ENCODE measurements around the gene SIRPB2. TPM values are rescaled to one million over a fixed set of nuclear protein-coding genes. Genes with fewer than 3 reads are reported as not detected.
A peak's percentile ranks its signal among the peaks of the same experiment; 100 is the strongest.

Gene SIRPB2
- total RNA-seq, 1 donor from 2014 or later, result not detected

DNA sequence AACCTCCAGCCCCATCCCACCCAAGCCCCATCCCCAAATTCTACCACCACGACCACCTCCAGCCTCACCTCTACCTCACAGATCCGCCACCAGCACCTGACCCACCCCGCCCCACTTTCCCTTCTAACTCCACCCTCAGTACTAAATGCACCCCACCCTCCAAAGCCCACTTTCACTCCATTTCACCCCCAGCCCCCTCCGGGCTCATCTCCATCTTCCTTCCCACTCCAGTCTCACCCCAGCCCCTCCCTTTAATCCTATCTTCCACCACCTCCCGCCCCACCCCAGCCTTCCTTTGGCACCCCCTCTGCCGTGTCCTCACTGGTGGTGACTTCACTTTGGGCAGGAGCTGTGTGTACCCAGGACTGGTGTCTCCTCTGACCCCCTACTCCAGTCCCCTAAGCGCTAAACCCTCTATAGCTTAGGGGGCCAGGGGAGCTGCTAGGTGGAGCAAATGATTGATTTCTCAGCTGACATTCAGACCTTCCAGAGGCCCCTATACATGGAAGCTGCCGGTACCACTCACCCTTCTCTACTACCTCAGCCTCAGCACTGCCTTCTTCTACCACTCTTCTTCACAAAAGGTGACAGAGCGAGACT is 21.8 kb downstream of the SIRPB2 start:
- Mint-ChIP-seq H3K4me3 (no peak overlapping the region), H3K4me1 (peaks cover 18% of the 10 kb centered on the region)

GRCh38 chr20:1468117-1468624 is 23.0 kb downstream of the SIRPB2 start:
- DNase-seq (ENCODE audit: low spot score in 2 of 2, unreplicated experiment in 2 of 2), result no peak
- no peak for TF ChIP-seq CTCF (IDR thresholded peaks at IDR 0.05; ENCODE audit: unreplicated experiment)
- Mint-ChIP-seq H3K27ac (no peak overlapping the region), H3K36me3 (no peaks in the 10 kb centered on the region), H3K4me3 (no peak overlapping the region), H3K4me1 (peaks cover 18% of the 10 kb centered on the region), H3K9me3 (no peaks in the 10 kb centered on the region), H3K27me3 (ENCODE audit: low read depth) (peaks cover 11% of the 10 kb centered on the region)

More for the DNA sequence above, 21.8 kb downstream of the SIRPB2 start:
- TF ChIP-seq CTCF (IDR thresholded peaks at IDR 0.05; ENCODE audit: unreplicated experiment), result no peak
- no peaks in the 10 kb centered on the region for H3K9me3 Mint-ChIP-seq
- H3K27ac Mint-ChIP-seq, result no peak overlapping the region
- H3K36me3 Mint-ChIP-seq, result no peaks in the 10 kb centered on the region
- DNase-seq (ENCODE audit: low spot score in 2 of 2, unreplicated experiment in 2 of 2), result no peak
- peaks cover 11% of the 10 kb centered on the region for H3K27me3 Mint-ChIP-seq (ENCODE audit: low read depth)

DNA sequence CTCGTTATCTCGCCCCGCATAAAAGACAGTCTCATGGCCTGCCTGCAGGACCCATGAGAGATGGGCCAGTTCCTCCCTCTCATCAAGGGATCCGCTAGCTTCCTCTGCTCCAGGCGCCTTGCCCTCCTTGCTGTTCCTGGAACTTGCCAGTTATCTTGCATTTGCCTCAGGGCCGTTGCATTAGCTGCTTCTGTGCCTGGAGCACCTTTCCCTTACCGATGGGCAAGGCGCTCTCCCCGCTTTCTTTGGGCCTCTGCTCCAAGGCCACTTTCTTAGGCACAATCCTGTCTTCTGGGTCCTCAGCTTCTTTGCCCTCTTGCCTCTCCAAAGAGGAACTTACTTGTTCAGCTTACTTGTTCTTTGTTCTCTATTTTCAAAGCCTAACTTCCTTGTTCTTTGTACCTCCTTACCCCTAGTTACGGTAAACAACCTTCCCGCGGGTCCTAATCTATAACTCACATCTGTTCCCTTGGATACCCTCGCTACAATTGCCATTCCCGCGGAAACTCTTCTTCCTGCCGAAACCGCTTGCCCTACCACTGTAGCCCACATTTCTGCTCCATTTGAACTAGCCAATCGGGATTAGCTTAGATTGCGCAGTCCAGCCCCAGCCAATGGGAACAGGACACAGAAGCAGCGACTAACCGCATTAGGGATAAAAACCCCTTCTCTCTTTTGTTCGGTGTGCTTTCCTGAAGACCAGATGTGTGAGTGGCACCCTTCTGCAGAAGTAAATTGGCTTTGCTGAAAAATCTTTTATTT is 23.7 kb downstream of the SIRPB2 start:
- Mint-ChIP-seq H3K9me3 (no peaks in the 10 kb centered on the region), H3K4me1 (peaks cover 18% of the 10 kb centered on the region), H3K36me3 (no peaks in the 10 kb centered on the region), H3K27me3 (ENCODE audit: low read depth) (peaks cover 11% of the 10 kb centered on the region), H3K27ac (no peak overlapping the region), H3K4me3 (peak overlapping the region; percentile 82)
- no peak for TF ChIP-seq CTCF (IDR thresholded peaks at IDR 0.05; ENCODE audit: unreplicated experiment)
- DNase-seq (ENCODE audit: low spot score in 2 of 2, unreplicated experiment in 2 of 2), result no peak

DNA sequence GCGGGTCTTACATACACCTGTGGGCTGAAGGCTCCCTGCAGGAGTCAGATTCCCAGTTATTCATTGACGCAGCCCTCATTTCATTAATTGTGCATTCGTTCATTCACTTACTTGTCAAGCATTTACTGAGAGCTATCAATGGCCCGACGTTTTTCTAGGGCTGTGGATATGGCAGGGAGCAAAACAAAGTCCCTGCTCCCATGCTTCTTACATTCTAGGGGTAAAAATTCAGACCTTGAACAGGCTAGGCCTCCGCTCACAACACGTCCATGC is 24.2 kb downstream of the SIRPB2 start:
- no peaks in the 10 kb centered on the region for H3K36me3 Mint-ChIP-seq
- DNase-seq (ENCODE audit: low spot score in 2 of 2, unreplicated experiment in 2 of 2), result no peak
- peaks cover 11% of the 10 kb centered on the region for H3K27me3 Mint-ChIP-seq (ENCODE audit: low read depth)
- peak overlapping the region; percentile 82 for H3K4me3 Mint-ChIP-seq
- H3K27ac Mint-ChIP-seq, result no peak overlapping the region
- TF ChIP-seq CTCF (IDR thresholded peaks at IDR 0.05; ENCODE audit: unreplicated experiment), result peak; percentile 18
- no peaks in the 10 kb centered on the region for H3K9me3 Mint-ChIP-seq
- peaks cover 18% of the 10 kb centered on the region for H3K4me1 Mint-ChIP-seq

GRCh38 chr20:1466211-1467081 is 24.8 kb downstream of the SIRPB2 start, which contains the start of gene NSFL1C:
NSFL1C (minus strand) TSS chr20:1466849; CDS start chr20:1466824, 25 bp downstream.
- H3K27ac Mint-ChIP-seq, result peak within 1 kb of the TSS; percentile 91

More at GRCh38 chr20:1466211-1467081, 24.8 kb downstream of the SIRPB2 start, which contains the start of gene NSFL1C:
- peak; percentile 97 for TF ChIP-seq CTCF (IDR thresholded peaks at IDR 0.05; ENCODE audit: unreplicated experiment)
- no peaks in the 10 kb centered on the region for H3K36me3 Mint-ChIP-seq
- H3K27me3 Mint-ChIP-seq (ENCODE audit: low read depth), result peaks cover 11% of the 10 kb centered on the region
- H3K4me3 Mint-ChIP-seq, result peak within 1 kb of the TSS; percentile 82
- H3K4me1 Mint-ChIP-seq, result peaks cover 18% of the 10 kb centered on the region
- H3K9me3 Mint-ChIP-seq, result no peaks in the 10 kb centered on the region
- DNase-seq (ENCODE audit: low spot score in 2 of 2, unreplicated experiment in 2 of 2), result peak; percentile 96 to 99
